DMS153 (cell line): ENCODE measurements around the gene DNAL4.

Experiments
- DNase-seq: peaks from one replicate; lab custom pipeline; 2025; lab: John Stamatoyannopoulos, UW

The DNAL4 gene

DNA sequence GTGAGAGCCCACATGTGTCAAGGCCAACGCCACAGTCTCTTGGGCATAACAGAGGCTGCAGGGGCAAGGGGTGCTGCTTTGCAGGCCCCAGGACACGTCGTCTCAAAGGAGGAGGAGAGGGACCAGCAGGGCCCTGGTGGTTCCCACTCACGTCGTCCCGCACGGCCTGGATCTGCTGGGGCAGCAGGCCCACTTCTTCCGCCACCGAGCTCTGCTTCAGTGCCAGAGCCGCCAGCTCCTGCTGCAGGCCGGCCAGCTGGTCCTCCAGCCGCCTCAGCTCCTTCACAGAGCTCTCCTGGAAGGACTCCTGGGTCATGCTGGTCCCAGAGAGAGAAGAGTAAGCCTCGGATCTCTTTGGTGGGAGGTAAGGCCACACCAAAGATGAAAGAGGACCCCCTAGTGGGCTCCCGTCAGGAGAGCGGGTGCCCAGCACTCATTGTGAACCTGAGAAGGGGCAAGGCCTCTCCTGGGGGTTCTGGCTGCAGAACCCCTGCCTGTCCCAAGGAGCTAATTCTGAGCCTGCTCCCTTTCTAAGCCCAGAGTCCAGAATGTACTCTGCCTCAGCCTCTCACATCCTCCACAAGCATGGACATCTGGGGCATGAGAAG, 53.7 kb downstream of the DNAL4 start:
- no peak for DNase-seq

DNA sequence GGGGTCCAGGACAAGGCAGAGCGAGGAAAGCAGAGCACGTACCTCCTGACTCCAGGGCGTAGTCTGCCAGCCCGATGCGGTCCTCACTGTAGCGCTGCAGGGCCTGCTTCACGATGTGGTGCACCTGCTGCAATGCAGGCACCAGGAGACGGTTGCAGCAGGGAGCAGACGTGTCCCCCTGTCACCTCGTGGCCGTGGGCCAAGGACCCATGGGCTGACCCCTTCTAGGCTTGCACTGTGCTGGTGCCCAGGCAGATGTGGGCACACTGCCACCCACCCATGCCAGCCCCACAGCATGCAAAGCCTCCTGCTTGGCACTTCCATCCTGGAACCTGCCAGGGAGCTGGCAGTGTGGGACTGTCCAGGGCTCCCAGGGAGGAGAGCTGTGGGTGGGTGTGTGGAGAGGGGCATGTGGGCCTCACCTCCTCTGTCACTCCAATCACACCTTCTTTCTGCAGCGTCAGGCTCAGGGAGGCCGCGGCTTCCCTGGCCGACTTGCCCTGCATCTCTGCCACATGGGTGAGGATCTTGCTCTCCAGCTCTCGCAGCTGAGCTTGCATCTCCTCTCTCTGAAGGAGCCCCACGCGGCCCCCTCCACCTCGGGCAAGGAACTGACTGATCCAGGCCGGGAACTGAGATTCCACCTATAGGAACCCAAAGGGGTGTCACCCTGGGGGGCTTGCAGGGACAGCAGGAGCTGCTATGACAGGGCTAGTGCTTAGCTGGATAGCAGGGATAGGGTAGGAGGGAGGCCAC, 54.5 kb downstream of the DNAL4 start:
- no peak for DNase-seq

DNA sequence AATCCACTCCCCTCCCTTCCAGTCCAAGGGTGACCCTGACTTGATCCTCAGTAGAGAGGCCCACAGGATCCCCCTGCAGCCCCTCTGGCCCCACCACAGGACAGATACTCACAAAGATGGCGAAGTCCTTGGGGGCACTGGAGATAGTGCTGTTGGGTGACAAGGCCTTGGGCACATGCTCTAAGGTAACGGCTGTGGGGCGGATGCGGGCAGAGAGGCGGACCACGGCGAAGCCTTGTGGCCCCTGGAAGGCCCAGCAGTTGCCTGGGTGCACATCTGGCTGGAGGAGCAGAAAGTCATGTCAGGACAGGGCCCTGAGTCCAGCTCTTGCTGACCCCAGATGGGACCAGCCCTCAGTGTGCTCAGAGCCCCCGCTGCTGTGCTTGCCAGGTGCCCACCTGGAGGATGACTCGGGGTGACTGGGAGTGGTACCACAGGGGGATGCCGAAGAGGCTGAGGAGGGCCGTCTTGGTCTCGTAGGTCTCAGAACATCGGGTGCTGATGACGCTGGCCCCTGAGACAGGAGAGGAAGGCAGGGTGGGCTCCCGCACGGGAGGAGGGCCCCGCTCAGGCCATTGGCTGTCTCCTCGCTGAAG, 55.4 kb downstream of the DNAL4 start:
- DNase-seq: no peak

- DNase-seq: no peak
Measured at GRCh38 chr22:38737302-38738060, 56.5 kb downstream of the DNAL4 start.

GRCh38 chr22:38736257-38736570, 57.7 kb downstream of the DNAL4 start:
- no peak for DNase-seq

GRCh38 chr22:38735465-38736256, 58.3 kb downstream of the DNAL4 start:
- DNase-seq: no peak

DNA sequence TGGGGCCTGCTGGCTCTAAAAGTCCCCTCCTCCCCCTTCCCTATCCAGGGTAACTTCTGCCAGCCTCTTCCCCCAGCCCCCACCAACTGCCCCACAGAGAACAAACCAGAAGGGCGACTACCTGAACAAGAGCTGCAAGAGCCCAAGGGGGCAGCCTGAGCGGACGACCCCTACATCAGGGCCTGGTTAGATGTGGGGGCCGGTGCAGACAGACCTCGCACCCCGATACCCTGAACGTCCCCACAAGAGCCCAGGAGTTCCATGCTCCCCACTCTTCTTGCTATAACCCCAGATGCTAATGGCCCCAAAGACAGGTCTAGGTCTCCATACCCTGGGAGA, 58.8 kb downstream of the DNAL4 start:
- no peak for DNase-seq

DNA sequence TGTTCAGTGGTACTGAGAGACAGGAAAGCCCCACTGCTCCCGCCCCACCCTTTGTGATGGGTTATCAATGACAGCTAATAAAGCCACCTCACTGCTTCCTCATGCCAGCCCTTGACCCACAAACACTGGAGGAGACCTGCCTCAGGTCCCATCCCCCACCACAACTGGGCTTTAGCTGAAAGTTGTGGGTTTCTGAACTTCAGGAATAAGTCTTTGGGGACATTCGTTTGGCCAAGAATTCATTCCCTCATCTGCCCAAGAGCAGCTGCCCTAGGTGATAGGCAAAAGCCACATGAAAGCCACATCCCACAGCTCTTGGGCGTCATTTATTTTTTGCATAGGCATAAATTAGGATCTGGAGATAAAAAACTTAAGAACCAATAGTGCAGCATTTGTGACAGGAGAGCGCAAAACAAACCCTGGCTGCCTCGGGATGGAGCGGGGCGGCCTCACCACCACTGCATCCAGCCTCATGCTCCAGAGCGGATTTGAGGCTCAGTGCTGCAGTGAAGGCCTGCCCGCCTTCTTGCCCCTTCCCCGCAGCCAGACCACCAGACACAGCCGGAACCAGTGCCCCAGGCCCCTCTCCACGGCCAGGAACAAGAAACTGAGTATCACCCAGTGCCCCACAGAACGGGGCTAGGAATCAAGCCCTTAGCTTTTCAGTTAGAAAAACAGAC, 59.4 kb downstream of the DNAL4 start:
- no peak for DNase-seq

DNA sequence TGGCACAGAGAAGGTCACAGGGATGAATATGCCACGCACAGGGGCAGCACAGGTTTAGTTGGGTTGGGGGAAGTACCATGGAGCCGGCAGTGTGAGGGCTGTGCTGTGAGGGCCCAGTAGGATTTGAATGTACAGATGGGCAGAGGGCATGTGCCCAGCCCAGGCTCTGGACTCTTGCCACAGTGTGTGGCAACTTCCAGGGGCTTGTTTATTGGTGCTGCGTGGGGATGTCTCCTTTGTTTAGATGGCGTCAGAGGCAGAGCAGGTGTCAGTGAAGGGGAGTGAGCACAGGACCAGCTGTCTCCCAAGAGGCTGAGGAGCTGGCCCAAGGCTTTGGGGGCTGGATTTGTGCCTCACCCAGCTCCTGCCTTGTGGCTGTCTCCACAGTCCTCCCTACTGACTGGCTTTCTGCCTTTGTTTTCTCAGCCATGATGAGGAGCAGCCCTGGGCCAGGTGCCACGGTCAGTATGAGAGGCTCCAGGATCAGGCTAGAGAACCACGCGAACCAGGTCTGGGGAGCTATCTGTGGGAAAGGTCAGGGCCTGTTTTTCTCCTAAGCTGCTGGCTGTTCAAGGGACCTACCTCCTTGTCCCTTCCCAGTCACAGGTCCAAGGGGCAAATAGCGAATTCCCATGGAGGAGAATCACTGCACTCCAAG, 60.1 kb downstream of the DNAL4 start:
- peak; percentile 44 for DNase-seq

DNA sequence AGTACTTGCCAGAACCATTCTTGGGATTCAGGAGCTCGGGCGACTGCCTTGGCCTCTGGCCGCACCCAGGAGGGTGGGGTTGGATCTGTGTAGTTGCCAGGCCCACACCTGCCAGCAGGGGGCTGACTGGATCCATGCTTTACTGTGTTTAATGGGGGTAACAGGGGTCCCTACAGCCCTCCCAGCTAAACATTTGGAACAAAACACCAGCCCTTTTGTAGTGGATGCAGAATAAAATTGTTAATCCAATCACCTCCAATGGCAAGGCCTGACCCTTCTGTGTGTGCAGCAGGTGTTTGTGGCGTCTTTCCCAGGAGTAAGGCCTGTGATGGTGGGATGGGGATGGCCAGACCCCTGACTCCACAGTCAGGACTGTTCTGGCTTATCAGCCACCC, 60.6 kb downstream of the DNAL4 start:
- no peak for DNase-seq

DNA sequence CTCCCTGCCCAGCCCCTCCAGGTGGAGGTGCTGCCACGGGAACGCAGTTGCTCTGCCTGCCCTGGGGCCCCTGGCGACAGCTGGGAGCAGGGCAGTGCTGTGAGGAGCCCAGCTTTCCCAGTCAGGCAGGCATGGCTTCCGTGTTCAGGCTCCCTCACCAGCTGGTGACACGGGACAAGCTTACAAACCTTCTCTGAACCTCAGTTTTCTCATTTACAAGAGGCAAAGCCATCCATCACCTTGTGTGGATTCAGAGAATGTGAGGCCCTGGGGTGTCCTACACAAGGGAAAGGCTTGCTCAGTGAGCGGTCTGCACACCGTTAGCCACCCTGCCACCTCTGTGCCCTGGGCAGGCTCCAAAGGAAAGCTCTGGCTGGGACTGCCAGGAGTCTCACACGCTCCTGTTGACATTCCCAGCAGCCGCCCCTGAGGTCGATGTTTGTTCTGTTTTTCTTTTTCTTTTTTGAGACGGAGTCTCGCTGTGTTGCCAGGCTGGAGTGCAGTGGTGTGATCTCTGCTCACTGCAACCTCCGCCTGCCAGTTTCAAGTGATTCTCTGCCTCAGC, 61.6 kb downstream of the DNAL4 start:
- DNase-seq: no peak

DNA sequence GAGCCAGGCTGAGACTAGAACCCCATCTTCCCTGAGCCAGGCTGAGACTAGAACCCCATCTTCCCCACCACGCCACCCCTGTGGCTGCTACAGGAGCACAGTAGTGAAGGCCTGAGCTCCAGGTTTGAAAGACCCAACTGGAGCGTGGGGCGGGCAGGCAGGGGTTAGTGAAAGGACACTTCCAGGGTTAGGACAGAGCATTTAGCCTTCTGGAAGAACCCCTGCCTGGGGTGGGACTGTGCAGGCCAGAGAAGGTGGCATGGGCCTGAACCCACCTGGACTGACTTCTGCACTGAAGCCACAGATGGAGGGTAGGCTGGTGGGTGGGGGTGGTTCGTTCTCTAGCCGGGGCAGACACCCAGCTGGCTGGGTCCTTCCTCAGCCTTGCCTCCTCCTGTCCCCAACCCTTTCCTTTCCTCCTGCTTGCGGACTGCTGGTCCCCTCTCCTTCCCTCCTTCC, 62.2 kb downstream of the DNAL4 start:
- no peak for DNase-seq

DNA sequence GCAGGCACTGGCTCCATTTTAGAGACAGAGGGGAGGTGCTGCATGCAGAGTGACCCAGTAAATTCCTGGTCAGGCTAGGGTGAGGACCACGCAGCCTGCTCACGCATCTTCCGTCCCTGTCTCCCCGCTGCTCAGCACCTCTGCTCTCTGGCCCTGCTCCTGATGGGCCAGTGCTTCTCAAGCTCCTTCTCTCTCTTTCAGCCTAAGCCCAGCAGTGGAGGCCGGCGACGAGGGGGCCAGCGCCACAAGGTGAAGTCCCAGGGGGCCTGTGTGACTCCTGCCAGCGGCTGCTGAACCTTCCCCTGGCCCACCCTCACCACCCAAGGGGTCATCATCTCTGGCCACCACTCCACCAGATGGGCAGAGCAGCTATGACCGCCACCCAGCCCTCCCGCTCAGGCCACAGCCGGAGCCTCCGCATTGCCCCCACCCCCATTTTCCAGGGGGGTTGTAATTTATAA, 63.5 kb downstream of the DNAL4 start:
- no peak for DNase-seq

DNA sequence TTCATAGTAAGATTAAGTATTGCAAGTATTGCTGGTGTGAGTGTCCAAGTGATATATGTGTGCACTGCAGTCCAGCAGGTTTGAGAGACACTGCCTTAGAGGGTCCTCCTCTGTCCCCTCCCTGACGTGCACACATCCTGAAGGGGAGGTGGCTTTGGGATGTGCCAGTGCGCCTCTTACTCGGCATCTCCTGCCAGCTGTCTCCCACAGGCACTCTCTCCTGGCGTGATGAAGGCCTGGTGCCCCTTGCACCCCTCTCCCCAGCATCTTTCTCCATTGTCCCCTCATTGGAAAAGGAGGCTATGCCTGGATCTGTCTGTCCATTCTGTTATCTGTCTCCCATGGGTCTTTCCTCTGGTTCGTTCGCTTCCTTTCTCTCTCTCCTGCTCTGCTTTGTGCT, 64.0 kb downstream of the DNAL4 start:
- DNase-seq: no peak

DNA sequence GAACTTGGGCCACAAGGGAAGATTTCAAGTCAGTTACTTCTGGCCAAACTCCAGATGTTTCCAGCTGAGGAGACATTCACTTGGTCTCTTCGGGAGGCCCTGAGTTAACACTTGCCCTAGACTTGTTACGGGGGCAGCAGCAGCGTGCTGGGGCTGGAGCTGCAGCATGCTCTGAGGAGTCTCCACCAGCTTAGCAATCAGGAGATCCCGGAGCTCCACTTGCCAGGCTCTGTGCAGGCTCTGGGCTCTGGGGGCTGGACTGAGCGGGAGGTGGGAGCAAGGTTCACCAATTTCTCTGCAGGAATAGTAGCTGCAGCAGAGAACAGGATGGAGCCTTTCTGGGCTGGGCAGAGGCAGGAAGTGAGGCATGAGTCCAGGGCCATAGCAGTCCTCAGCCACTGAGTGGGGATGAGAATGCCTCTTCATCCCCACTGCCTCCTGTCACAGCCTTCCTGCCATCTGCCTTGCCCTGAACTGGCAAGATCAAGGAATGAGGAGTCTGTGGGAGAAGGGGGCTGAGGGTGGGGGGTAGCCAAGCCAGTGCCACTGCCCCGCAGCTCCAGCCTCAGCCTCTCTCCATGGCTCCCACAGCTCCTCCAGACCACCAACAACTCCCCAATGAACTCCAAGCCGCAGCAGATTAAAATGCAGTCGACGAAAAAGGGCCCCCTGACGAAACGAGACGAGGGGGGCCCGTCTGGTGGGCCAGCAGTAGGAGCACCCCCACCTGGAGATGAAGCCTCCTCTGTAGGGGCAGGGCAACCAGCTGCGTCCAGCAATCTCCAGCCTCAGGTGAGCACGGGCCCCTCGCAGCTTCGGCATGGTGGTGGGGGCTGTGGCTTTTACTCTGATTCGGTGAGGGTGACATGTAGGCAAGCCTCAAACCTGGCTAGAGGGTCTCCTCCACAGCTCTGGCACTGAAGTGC, 64.8 kb downstream of the DNAL4 start:
- no peak for DNase-seq
